GM23338 (cell line): ENCODE measurements around the gene SMYD3.

Source experiments
- CTCF ChIP-seq, 2 experiments: fragments of 200-600 bp in 1 of 2; sonication (generic) in 1 of 2; conservative IDR thresholded peaks; 2 replicates each; pipeline versions ENCODE4 v1.5.1 to v1.6.1; 2016 to 2017; ENCODE audit warnings: antibody characterized with exemption in 2 of 2, low read depth in 2 of 2, mild to moderate bottlenecking in 2 of 2, moderate library complexity in 1 of 2
- POLR2AphosphoS5 ChIP-seq: IDR thresholded peaks from 2 replicates; pipeline ENCODE4 v1.6.1; 2016; ENCODE audit warnings: antibody characterized with exemption, low read depth

GRCh38 chr1:246189126-246189525 is 318.0 kb downstream of the SMYD3 start:
- TF ChIP-seq CTCF (conservative IDR thresholded peaks at IDR 0.05; ENCODE audit: low read depth in 2 of 2) (no peak), POLR2AphosphoS5 (no peak)
